Adrenal gland (tissue), 12 donors: ENCODE results near the gene FCN2. TPM values are rescaled to one million over a fixed set of nuclear protein-coding genes. Genes with fewer than 3 reads are reported as not detected.

Source experiments
- DNase-seq, 7 donors: peaks; one replicate each; pipeline ENCODE4 v3.0.0-alpha.2; 2019 to 2020
- H3K27ac ChIP-seq, 5 donors: fragments of 200-600 bp; sonication (generic) in 4 of 5; 1 replicate in 3 of 5; 2 replicates in 2 of 5; pipeline versions ENCODE4 v1.5.1 to v1.8.0; 2016 to 2020; ENCODE audit warnings: mild to moderate bottlenecking in 1 of 5
- H3K27me3 ChIP-seq: fragments of 200-600 bp; 2 replicates; pipeline ENCODE4 v1.8.0; 2021
- H3K36me3 ChIP-seq, 2 donors: fragments of 200-600 bp; replicated peaks in 1 of 2; 1 replicate in 1 of 2; 2 replicates in 1 of 2; pipeline versions ENCODE4 v1.5.1 to v1.8.0; 2018 to 2022
- H3K4me1 ChIP-seq, 2 donors: fragments of 200-600 bp; replicated peaks in 1 of 2; 1 replicate in 1 of 2; 2 replicates in 1 of 2; pipeline versions ENCODE4 v1.5.1 to v1.8.0; 2018 to 2021
- H3K4me3 ChIP-seq, 4 donors: fragments of 200-600 bp; sonication (generic) in 3 of 4; one replicate each; pipeline ENCODE4 v1.5.1; 2016 to 2018
- H3K9me3 ChIP-seq, 3 donors: fragments of 200-600 bp; sonication (generic) in 1 of 3; replicated peaks in 1 of 3; 1 replicate in 2 of 3; 2 replicates in 1 of 3; pipeline versions ENCODE4 v1.5.1 to v1.8.0; 2016 to 2021
- POLR2A ChIP-seq, 2 donors: fragments of 450-650 bp; IDR thresholded peaks; one replicate each; pipeline ENCODE4 v1.6.1; 2017; ENCODE audit warnings: antibody characterized with exemption in 2 of 2, mild to moderate bottlenecking in 2 of 2, moderate library complexity in 1 of 2
- WGBS, 4 donors: extraction: QIAGEN DNeasy Blood & Tissue Kit in 2 of 4; methylation state at CpG; one replicate each; pipeline versions ENCODE4 v1.1.5 to v1.1.7; 2013 to 2017; 5-methylcytosine and 5-hydroxymethylcytosine counted together
- intact Hi-C, 2 donors: fragments of 100-400 bp; cut with DNase I; formaldehyde crosslinking; loops; one replicate each; pipeline versions ENCODE4 v1.14.1 to v1.15.0; 2022 to 2023
- polyA plus RNA-seq, 3 donors: library from polyadenylated mRNA; stranded (reverse); fragments of 200-250 nt in 2 of 3; fragments of 350-450 nt in 1 of 3; fragmentation: Illumina TruSeq in 1 of 3; extraction: RNeasy Lipid Tissue Mini Kit (QIAGEN cat#74804) in 1 of 3; gene quantifications; one replicate each; pipeline ENCODE4 v1.2.3, GENCODE V29; 2013 to 2014
- total RNA-seq, 9 donors: library from RNA; depleted of rRNA in 4 of 9; stranded (reverse); fragments of >200 nt in 4 of 9; fragments of 120-200 nt in 1 of 9; fragmentation: NEBNext Ultra II Directional in 1 of 9; extraction: Animal tissue kit (Norgen Biotek cat#: 25700) in 1 of 9; gene quantifications; one replicate each; pipeline versions ENCODE4 v1.1.0 to v1.2.4, GENCODE V29; 2013 to 2023
- TF ChIP-seq, protein P1 (sequence below), 6 experiments: fragments of 450-650 bp in 4 of 6; fragments of 200-600 bp in 2 of 6; sonication (generic) in 1 of 6; IDR thresholded peaks; 1 replicate in 5 of 6; 2 replicates in 1 of 6; pipeline versions ENCODE4 v1.5.1 to v1.8.0; 2016 to 2021; ENCODE audit warnings: antibody characterized with exemption in 6 of 6, mild to moderate bottlenecking in 2 of 6, moderate library complexity in 1 of 6
- donor health status: healthy with polysubstance abuse.
- donor health status: Bipolar disorder and iron deficiency.
- donor health status: DM: yes; HTN: yes; CAD: no.
- donor health status: DM: no; HTN: no; CAD: no.
- donor health status: DM: no; HTN: no; CAD: no.
- donor health status: DM: yes; HTN: yes; CAD: no.

Gene FCN2
- total and polyA plus RNA-seq, 12 donors, result 6.7 to 99.6 (median 31.2) TPM

DNA sequence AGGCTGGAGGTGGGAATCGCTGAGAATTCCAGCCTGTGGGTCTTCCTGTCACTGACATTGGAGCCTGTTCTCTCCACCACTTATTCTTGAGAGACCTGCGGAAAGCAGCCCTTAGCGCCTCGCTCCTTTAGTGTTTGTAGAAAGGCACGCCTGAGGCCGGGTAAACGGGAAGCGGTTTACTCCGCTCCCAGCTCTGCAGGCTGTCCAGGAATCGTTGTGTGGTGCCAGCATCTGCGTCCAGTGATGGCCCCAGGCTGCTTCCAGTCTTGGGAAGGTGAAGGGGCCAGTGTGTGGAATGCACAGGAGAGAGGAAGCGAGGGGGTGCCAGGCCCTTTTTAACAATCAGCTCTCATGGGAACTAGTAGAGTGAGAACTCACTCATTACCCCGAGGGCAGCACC is 44.6 kb upstream of the FCN2 start:
- no peaks in the 10 kb centered on the region for H3K36me3 ChIP-seq
- no peaks in the 10 kb centered on the region for H3K9me3 ChIP-seq
- TF ChIP-seq, protein P1, sequence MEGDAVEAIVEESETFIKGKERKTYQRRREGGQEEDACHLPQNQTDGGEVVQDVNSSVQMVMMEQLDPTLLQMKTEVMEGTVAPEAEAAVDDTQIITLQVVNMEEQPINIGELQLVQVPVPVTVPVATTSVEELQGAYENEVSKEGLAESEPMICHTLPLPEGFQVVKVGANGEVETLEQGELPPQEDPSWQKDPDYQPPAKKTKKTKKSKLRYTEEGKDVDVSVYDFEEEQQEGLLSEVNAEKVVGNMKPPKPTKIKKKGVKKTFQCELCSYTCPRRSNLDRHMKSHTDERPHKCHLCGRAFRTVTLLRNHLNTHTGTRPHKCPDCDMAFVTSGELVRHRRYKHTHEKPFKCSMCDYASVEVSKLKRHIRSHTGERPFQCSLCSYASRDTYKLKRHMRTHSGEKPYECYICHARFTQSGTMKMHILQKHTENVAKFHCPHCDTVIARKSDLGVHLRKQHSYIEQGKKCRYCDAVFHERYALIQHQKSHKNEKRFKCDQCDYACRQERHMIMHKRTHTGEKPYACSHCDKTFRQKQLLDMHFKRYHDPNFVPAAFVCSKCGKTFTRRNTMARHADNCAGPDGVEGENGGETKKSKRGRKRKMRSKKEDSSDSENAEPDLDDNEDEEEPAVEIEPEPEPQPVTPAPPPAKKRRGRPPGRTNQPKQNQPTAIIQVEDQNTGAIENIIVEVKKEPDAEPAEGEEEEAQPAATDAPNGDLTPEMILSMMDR (IDR thresholded peaks at IDR 0.05), result no peak
- TF ChIP-seq POLR2A (IDR thresholded peaks at IDR 0.05), result no peak
- no peak overlapping the region for H3K27ac ChIP-seq
- H3K27me3 ChIP-seq, result no peaks in the 10 kb centered on the region
- WGBS, 4 donors, result 87 to 92% (median 90%) methylated on average over 13 of the region's 13 CpGs
- intact Hi-C loops, result no loop called here
- H3K4me3 ChIP-seq, result no peak overlapping the region
- DNase-seq, result no peak
- H3K4me1 ChIP-seq, result no peaks in the 10 kb centered on the region

DNA sequence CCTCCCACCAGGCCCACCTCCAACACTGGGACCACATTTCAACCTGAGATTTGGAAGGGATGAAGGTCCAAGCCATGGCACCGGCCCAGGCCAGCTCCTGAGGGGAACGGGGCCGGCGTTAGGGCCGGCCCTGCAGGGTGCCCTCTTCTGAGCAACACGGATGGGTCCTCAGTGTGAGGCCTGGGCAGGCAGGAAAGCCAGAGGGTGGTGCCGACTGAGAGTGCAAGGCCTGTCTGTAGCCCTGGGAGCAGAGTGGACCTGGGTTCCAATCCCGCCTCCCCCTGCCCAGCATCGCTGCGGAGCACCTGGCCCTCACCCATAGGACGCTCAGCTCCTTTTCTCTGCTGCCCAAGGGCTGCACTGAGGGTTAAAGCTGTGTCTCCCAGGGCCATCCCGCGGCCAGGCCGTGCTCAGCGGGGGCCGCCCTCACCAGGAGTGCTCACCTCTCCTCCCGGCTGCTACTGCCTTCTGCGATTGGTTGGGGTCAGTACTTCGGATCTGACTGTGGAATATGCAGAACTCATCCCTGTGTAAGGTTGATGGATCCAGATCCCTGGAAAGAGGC is 44.1 kb upstream of the FCN2 start:
- no peak for DNase-seq
- Histone ChIP-seq H3K4me1 (no peaks in the 10 kb centered on the region), H3K9me3 (no peaks in the 10 kb centered on the region), H3K36me3 (no peaks in the 10 kb centered on the region), H3K4me3 (no peak overlapping the region), H3K27me3 (no peaks in the 10 kb centered on the region), H3K27ac (no peak overlapping the region)
- intact Hi-C loops, result no loop called here
- 90 to 97% (median 94%) methylated on average over 7 to 19 of the region's 19 CpGs for WGBS, 4 donors
- TF ChIP-seq POLR2A (IDR thresholded peaks at IDR 0.05), result no peak
- TF ChIP-seq, protein P1 (IDR thresholded peaks at IDR 0.05), result no peak

DNA sequence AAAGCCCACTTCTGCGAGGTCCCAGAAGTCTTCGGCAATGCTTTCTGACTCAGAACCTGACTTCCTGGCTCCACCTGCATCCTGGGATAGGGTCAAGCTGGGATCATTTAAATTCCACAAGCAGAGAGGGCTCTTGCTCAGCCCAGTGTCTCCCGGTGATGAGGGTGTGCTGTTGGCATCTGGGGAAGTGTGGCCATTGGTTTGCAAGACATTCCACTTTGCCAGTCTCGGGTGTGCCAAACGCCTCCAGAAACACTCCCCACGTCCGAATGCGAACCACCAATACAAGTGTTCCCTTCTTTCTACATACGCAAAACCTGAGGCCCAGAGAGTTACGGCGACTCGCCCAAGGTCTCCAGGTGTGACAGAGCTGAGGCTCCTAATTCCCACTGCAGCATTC is 43.1 kb upstream of the FCN2 start:
- Histone ChIP-seq H3K9me3 (no peaks in the 10 kb centered on the region), H3K4me3 (no peak overlapping the region), H3K27ac (no peak overlapping the region), H3K27me3 (no peaks in the 10 kb centered on the region), H3K36me3 (peaks cover 0 to 5% of the 10 kb centered on the region in 2 donors), H3K4me1 (no peaks in the 10 kb centered on the region)
- no peak for DNase-seq
- TF ChIP-seq, protein P1 (IDR thresholded peaks at IDR 0.05), result no peak
- no peak for TF ChIP-seq POLR2A (IDR thresholded peaks at IDR 0.05)
- intact Hi-C loops, result no loop called here
- WGBS, 4 donors, result 92 to 98% (median 93%) methylated on average over 10 to 12 of the region's 12 CpGs

DNA sequence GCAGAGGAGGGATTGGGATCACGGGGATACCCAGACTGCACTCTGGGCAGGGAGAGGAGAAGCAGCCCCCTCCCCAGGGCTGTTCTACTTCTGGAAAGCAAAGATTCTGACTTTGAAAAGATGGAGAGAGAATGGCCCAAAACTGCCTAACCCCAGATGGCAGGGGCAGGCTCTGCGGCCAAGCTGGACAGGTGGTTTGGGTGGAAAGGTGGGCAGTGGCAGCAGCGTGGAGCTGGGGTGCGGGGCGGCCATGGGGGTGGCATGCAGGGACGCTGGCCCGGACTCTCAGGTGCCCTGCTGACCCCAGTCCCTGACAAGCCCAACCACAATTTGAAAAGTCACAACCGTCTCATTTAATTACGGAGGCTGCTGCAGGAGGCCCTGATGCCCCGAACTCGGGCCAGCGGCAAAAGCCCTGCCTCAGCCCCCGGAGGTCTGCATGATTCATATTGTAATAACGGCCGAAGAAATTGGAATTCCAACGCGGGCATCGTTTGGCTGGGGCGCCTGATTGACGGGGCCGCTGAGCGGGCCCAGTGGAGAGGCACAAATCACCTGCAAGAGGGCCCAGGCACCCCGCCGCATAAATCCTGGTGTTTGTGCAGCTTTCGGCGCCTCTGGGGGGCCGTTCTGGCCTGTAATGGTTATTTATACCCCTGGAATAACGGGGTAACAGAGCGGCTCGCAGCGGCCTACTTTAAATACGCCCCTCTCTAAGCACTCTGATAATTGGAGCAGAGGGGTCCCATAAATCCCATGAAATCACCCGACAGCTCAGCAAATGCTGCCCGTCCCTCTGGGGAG is 41.8 kb upstream of the FCN2 start:
- Histone ChIP-seq H3K27ac (no peak overlapping the region), H3K36me3 (peaks cover 0 to 5% of the 10 kb centered on the region in 2 donors), H3K9me3 (no peaks in the 10 kb centered on the region), H3K4me3 (no peak overlapping the region), H3K27me3 (no peaks in the 10 kb centered on the region), H3K4me1 (no peaks in the 10 kb centered on the region)
- WGBS, 4 donors, result 81 to 88% (median 85%) methylated on average over 30 to 34 of the region's 34 CpGs
- TF ChIP-seq, protein P1 (IDR thresholded peaks at IDR 0.05), result no peak
- TF ChIP-seq POLR2A (IDR thresholded peaks at IDR 0.05), result no peak
- DNase-seq, result no peak
- intact Hi-C loops, result no loop called here
